Measurements from ENCODE around the gene PAFAH1B2.

The PAFAH1B2 gene

GRCh38 chr11:117097389-117098268 is 46.5 kb upstream of the PAFAH1B2 start:
- peak overlapping the region; percentile 86 for H3K4me3 ChIP-seq (ENCODE audit: low read length)
- H3K79me2 ChIP-seq (ENCODE audit: control insufficient read depth, insufficient read depth, low read length), result peaks cover 41% of the 10 kb centered on the region
- H3K4me1 ChIP-seq (ENCODE audit: control insufficient read depth, low read depth, low read length), result peaks cover 12% of the 10 kb centered on the region
- peak overlapping the region; percentile 30 for H2BK120ac ChIP-seq (ENCODE audit: low read depth, low read length)
- peak overlapping the region; percentile 64 for H2BK5ac ChIP-seq (ENCODE audit: low read length)
- peak overlapping the region; percentile 88 for H3K9ac ChIP-seq (ENCODE audit: low read length)
- no peaks in the 10 kb centered on the region for H3K27me3 ChIP-seq (ENCODE audit: insufficient read depth, low read length, poor library complexity)
- no CpG with 5 or more reads among the region's 65 CpGs for WGBS (ENCODE audit: extremely low coverage, insufficient coverage, low lambda C conversion rate)
- no peak overlapping the region for H4K8ac ChIP-seq (ENCODE audit: low read depth, low read length)
- peak overlapping the region; percentile 94 for H3K18ac ChIP-seq (ENCODE audit: low read length)
- DNase-seq, result peak; percentile 61
- peak overlapping the region; percentile 88 for H3K27ac ChIP-seq (ENCODE audit: low read depth, low read length)
- H4K5ac ChIP-seq (ENCODE audit: low read length), result no peak overlapping the region
- H3K4me2 ChIP-seq (ENCODE audit: low read length), result peak overlapping the region; percentile 58
- peak overlapping the region; percentile 98 for H3K56ac ChIP-seq (ENCODE audit: low read length)
- H3K23ac ChIP-seq (ENCODE audit: low read length), result peak overlapping the region; percentile 34
- H3K36me3 ChIP-seq (ENCODE audit: control insufficient read depth, insufficient read depth, low read length), result no peaks in the 10 kb centered on the region
- H3K79me1 ChIP-seq (ENCODE audit: low read length), result peaks cover 10% of the 10 kb centered on the region
- H2BK15ac ChIP-seq (replicated peaks; ENCODE audit: low read depth), result peak overlapping the region; percentile 4
- no peak overlapping the region for H2AK5ac ChIP-seq (ENCODE audit: low read length)
- peak overlapping the region; percentile 75 for H3K4ac ChIP-seq (ENCODE audit: low read depth, low read length)

GRCh38 chr11:117098269-117099232 is 45.5 kb upstream of the PAFAH1B2 start, which contains the start of gene SIK3:
Gene SIK3 (minus strand): TSS chr11:117098428. CDS start chr11:117098415, 13 bp downstream.
- Histone ChIP-seq H4K8ac (ENCODE audit: low read depth, low read length) (no peak within 1 kb of the TSS), H3K79me1 (ENCODE audit: low read length) (peaks cover 7% of the 10 kb centered on the region), H4K5ac (ENCODE audit: low read length) (no peak within 1 kb of the TSS), H3K4me1 (ENCODE audit: control insufficient read depth, low read depth, low read length) (peaks cover 12% of the 10 kb centered on the region), H3K23ac (ENCODE audit: low read length) (peak within 1 kb of the TSS; percentile 34), H3K79me2 (ENCODE audit: control insufficient read depth, insufficient read depth, low read length) (peaks cover 36% of the 10 kb centered on the region), H3K9ac (ENCODE audit: low read length) (peak within 1 kb of the TSS; percentile 88), H2BK15ac (replicated peaks; ENCODE audit: low read depth) (peak within 1 kb of the TSS; percentile 4), H2BK5ac (ENCODE audit: low read length) (peak within 1 kb of the TSS; percentile 64), H2BK120ac (ENCODE audit: low read depth, low read length) (peak within 1 kb of the TSS; percentile 30), H3K56ac (ENCODE audit: low read length) (peak within 1 kb of the TSS; percentile 98), H3K36me3 (ENCODE audit: control insufficient read depth, insufficient read depth, low read length) (no peaks in the 10 kb centered on the region), H3K18ac (ENCODE audit: low read length) (peak within 1 kb of the TSS; percentile 94), H3K27me3 (ENCODE audit: insufficient read depth, low read length, poor library complexity) (no peaks in the 10 kb centered on the region), H3K4me2 (ENCODE audit: low read length) (peak within 1 kb of the TSS; percentile 58), H2AK5ac (ENCODE audit: low read length) (peak within 1 kb of the TSS; percentile 7), H3K4me3 (ENCODE audit: low read length) (peak within 1 kb of the TSS; percentile 86), H3K27ac (ENCODE audit: low read depth, low read length) (peak within 1 kb of the TSS; percentile 88), H3K4ac (ENCODE audit: low read depth, low read length) (peak within 1 kb of the TSS; percentile 75)
- WGBS (ENCODE audit: extremely low coverage, insufficient coverage, low lambda C conversion rate), result no CpG with 5 or more reads among the region's 78 CpGs
- DNase-seq, result peak; percentile 91

- no peak overlapping the region for H4K8ac ChIP-seq (ENCODE audit: low read depth, low read length)
- no peak overlapping the region for H2BK5ac ChIP-seq (ENCODE audit: low read length)
- H3K4ac ChIP-seq (ENCODE audit: low read depth, low read length), result no peak overlapping the region
- no peak overlapping the region for H3K56ac ChIP-seq (ENCODE audit: low read length)
- H3K4me3 ChIP-seq (ENCODE audit: low read length), result no peak overlapping the region
- no peak overlapping the region for H4K5ac ChIP-seq (ENCODE audit: low read length)
- peaks cover 7% of the 10 kb centered on the region for H3K79me1 ChIP-seq (ENCODE audit: low read length)
- H3K23ac ChIP-seq (ENCODE audit: low read length), result no peak overlapping the region
- no peak overlapping the region for H3K18ac ChIP-seq (ENCODE audit: low read length)
- WGBS (ENCODE audit: extremely low coverage, insufficient coverage, low lambda C conversion rate), result no CpG with 5 or more reads among the region's 2 CpGs
- H3K27me3 ChIP-seq (ENCODE audit: insufficient read depth, low read length, poor library complexity), result no peaks in the 10 kb centered on the region
- no peak overlapping the region for H3K27ac ChIP-seq (ENCODE audit: low read depth, low read length)
- H2BK15ac ChIP-seq (replicated peaks; ENCODE audit: low read depth), result no peak overlapping the region
- no peak overlapping the region for H2BK120ac ChIP-seq (ENCODE audit: low read depth, low read length)
- peak; percentile 91 for DNase-seq
- no peaks in the 10 kb centered on the region for H3K36me3 ChIP-seq (ENCODE audit: control insufficient read depth, insufficient read depth, low read length)
- H3K79me2 ChIP-seq (ENCODE audit: control insufficient read depth, insufficient read depth, low read length), result peaks cover 26% of the 10 kb centered on the region
- H3K4me1 ChIP-seq (ENCODE audit: control insufficient read depth, low read depth, low read length), result peaks cover 12% of the 10 kb centered on the region
- no peak overlapping the region for H3K9ac ChIP-seq (ENCODE audit: low read length)
- H2AK5ac ChIP-seq (ENCODE audit: low read length), result no peak overlapping the region
- H3K4me2 ChIP-seq (ENCODE audit: low read length), result no peak overlapping the region
Observed at GRCh38 chr11:117099696-117100095, 44.4 kb upstream of the PAFAH1B2 start.

GRCh38 chr11:117100556-117100955 is 43.5 kb upstream of the PAFAH1B2 start:
- Histone ChIP-seq H3K9ac (ENCODE audit: low read length) (no peak overlapping the region), H3K27ac (ENCODE audit: low read depth, low read length) (no peak overlapping the region), H3K4me2 (ENCODE audit: low read length) (no peak overlapping the region), H2BK15ac (replicated peaks; ENCODE audit: low read depth) (no peak overlapping the region), H4K8ac (ENCODE audit: low read depth, low read length) (no peak overlapping the region), H3K36me3 (ENCODE audit: control insufficient read depth, insufficient read depth, low read length) (no peaks in the 10 kb centered on the region), H2BK5ac (ENCODE audit: low read length) (no peak overlapping the region), H3K56ac (ENCODE audit: low read length) (no peak overlapping the region), H3K27me3 (ENCODE audit: insufficient read depth, low read length, poor library complexity) (no peaks in the 10 kb centered on the region), H3K18ac (ENCODE audit: low read length) (no peak overlapping the region), H2BK120ac (ENCODE audit: low read depth, low read length) (no peak overlapping the region), H3K4me1 (ENCODE audit: control insufficient read depth, low read depth, low read length) (peaks cover 9% of the 10 kb centered on the region), H3K79me1 (ENCODE audit: low read length) (peaks cover 4% of the 10 kb centered on the region), H2AK5ac (ENCODE audit: low read length) (no peak overlapping the region), H3K4ac (ENCODE audit: low read depth, low read length) (no peak overlapping the region), H3K4me3 (ENCODE audit: low read length) (no peak overlapping the region), H3K23ac (ENCODE audit: low read length) (no peak overlapping the region), H3K79me2 (ENCODE audit: control insufficient read depth, insufficient read depth, low read length) (peaks cover 19% of the 10 kb centered on the region), H4K5ac (ENCODE audit: low read length) (no peak overlapping the region)
- DNase-seq, result no peak
- no CpG with 5 or more reads among the region's 3 CpGs for WGBS (ENCODE audit: extremely low coverage, insufficient coverage, low lambda C conversion rate)

GRCh38 chr11:117107701-117108590 is 36.1 kb upstream of the PAFAH1B2 start:
- no peak for DNase-seq
- Histone ChIP-seq H3K79me2 (ENCODE audit: control insufficient read depth, insufficient read depth, low read length) (no peaks in the 10 kb centered on the region), H3K36me3 (ENCODE audit: control insufficient read depth, insufficient read depth, low read length) (no peaks in the 10 kb centered on the region), H3K27me3 (ENCODE audit: insufficient read depth, low read length, poor library complexity) (no peaks in the 10 kb centered on the region), H3K23ac (ENCODE audit: low read length) (no peak overlapping the region), H3K4me3 (ENCODE audit: low read length) (no peak overlapping the region), H2BK120ac (ENCODE audit: low read depth, low read length) (no peak overlapping the region), H3K56ac (ENCODE audit: low read length) (no peak overlapping the region), H2BK15ac (replicated peaks; ENCODE audit: low read depth) (no peak overlapping the region), H4K8ac (ENCODE audit: low read depth, low read length) (no peak overlapping the region), H4K5ac (ENCODE audit: low read length) (no peak overlapping the region), H2AK5ac (ENCODE audit: low read length) (no peak overlapping the region), H3K27ac (ENCODE audit: low read depth, low read length) (no peak overlapping the region), H3K4ac (ENCODE audit: low read depth, low read length) (no peak overlapping the region), H3K4me2 (ENCODE audit: low read length) (no peak overlapping the region), H3K4me1 (ENCODE audit: control insufficient read depth, low read depth, low read length) (no peaks in the 10 kb centered on the region), H3K79me1 (ENCODE audit: low read length) (no peaks in the 10 kb centered on the region), H3K18ac (ENCODE audit: low read length) (no peak overlapping the region), H2BK5ac (ENCODE audit: low read length) (no peak overlapping the region), H3K9ac (ENCODE audit: low read length) (no peak overlapping the region)
- WGBS (ENCODE audit: extremely low coverage, insufficient coverage, low lambda C conversion rate), result 100% methylated on average over 1 of the region's 5 CpGs

Measured in mesendoderm (in vitro differentiated cells).